ENCODE measurements around the gene FAM168A.

FAM168A gene

DNA sequence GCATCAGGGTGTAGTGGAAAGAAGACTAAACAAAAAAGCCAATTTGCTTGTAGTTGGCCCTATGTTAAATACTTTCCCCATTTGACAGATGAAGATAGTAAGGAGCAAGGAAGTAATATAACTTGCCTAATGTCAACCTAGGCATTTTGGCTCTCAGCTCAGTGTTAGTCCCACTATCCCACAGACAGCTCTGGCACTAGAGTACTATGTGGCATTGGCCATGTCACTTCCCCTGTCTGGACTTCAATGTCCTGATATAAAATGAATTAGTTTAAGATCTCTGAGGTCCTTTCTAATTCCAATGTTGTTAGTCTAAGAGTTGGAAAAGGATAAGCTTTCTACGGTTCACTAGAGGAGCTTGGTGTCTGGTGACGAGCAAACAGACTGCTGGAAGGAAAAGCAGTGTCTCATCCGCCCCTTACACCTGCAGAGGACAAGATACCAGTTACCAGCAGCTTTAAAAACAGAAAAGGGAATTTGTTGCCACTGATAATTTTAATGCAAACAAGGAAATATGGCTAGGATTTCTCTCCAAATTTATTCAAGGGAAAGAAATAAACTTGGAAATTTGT is 129.2 kb downstream of the FAM168A start:
- H3K27ac ChIP-seq = no peak overlapping the region
- TF ChIP-seq, protein P1, sequence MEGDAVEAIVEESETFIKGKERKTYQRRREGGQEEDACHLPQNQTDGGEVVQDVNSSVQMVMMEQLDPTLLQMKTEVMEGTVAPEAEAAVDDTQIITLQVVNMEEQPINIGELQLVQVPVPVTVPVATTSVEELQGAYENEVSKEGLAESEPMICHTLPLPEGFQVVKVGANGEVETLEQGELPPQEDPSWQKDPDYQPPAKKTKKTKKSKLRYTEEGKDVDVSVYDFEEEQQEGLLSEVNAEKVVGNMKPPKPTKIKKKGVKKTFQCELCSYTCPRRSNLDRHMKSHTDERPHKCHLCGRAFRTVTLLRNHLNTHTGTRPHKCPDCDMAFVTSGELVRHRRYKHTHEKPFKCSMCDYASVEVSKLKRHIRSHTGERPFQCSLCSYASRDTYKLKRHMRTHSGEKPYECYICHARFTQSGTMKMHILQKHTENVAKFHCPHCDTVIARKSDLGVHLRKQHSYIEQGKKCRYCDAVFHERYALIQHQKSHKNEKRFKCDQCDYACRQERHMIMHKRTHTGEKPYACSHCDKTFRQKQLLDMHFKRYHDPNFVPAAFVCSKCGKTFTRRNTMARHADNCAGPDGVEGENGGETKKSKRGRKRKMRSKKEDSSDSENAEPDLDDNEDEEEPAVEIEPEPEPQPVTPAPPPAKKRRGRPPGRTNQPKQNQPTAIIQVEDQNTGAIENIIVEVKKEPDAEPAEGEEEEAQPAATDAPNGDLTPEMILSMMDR (conservative IDR thresholded peaks at IDR 0.05; ENCODE audit: low read depth) = no peak
- ChIA-PET CTCF (interaction anchor here (0.7 to 1.6 kb wide), 3 partner anchors 10 to 157 kb away, joined by 4 to 7 read pairs (median 4); no protein-coding TSS in a partner anchor), POLR2A (ENCODE audit: low non-redundant PET) (no interaction called here)
- DNase-seq (ENCODE audit: low spot score) = no peak

GRCh38 chr11:73467505-73467904 is 130.4 kb downstream of the FAM168A start:
- POLR2A ChIA-PET (ENCODE audit: low non-redundant PET) = no interaction called here
- no peak overlapping the region for H3K27ac ChIP-seq
- CTCF ChIA-PET = no interaction called here
- DNase-seq (ENCODE audit: low spot score) = no peak
- TF ChIP-seq, protein P1 (conservative IDR thresholded peaks at IDR 0.05; ENCODE audit: low read depth) = no peak

GRCh38 chr11:73466643-73467042 is 131.3 kb downstream of the FAM168A start:
- TF ChIP-seq, protein P1 (conservative IDR thresholded peaks at IDR 0.05; ENCODE audit: low read depth) = no peak
- DNase-seq (ENCODE audit: low spot score) = no peak
- ChIA-PET POLR2A (ENCODE audit: low non-redundant PET) (no interaction called here), CTCF (interaction anchor here (0.7 to 1.7 kb wide), 2 partner anchors 83 to 159 kb away, joined by 3 to 5 read pairs; no protein-coding TSS in a partner anchor)
- no peak overlapping the region for H3K27ac ChIP-seq

GRCh38 chr11:73465871-73466270 is 132.0 kb downstream of the FAM168A start:
- ChIA-PET POLR2A (ENCODE audit: low non-redundant PET) (no interaction called here), CTCF (interaction anchor here (0.7 to 1.7 kb wide), 4 partner anchors 13 to 160 kb away, joined by 3 to 5 read pairs (median 4); no protein-coding TSS in a partner anchor)
- H3K27ac ChIP-seq = no peak overlapping the region
- TF ChIP-seq, protein P1 (conservative IDR thresholded peaks at IDR 0.05; ENCODE audit: low read depth) = no peak
- no peak for DNase-seq (ENCODE audit: low spot score)

- DNase-seq (ENCODE audit: low spot score) = no peak
- no peak overlapping the region for H3K27ac ChIP-seq
- CTCF ChIA-PET = interaction anchor here (0.6 to 1.7 kb wide), 4 partner anchors 13 to 160 kb away, joined by 3 to 5 read pairs (median 4); no protein-coding TSS in a partner anchor
- POLR2A ChIA-PET (ENCODE audit: low non-redundant PET) = no interaction called here
- TF ChIP-seq, protein P1 (conservative IDR thresholded peaks at IDR 0.05; ENCODE audit: low read depth) = no peak
Measured at GRCh38 chr11:73465023-73465675, 132.8 kb downstream of the FAM168A start.

GRCh38 chr11:73464347-73464746 is 133.6 kb downstream of the FAM168A start:
- TF ChIP-seq, protein P1 (conservative IDR thresholded peaks at IDR 0.05; ENCODE audit: low read depth) = no peak
- H3K27ac ChIP-seq = no peak overlapping the region
- no peak for DNase-seq (ENCODE audit: low spot score)
- POLR2A ChIA-PET (ENCODE audit: low non-redundant PET) = no interaction called here
- CTCF ChIA-PET = no interaction called here
